Keratinocyte (primary cell): Measurements from ENCODE around the gene HS3ST3A1.

Source experiments
- EZH2 ChIP-seq: IDR thresholded peaks from one replicate; pipeline ENCODE4 v1.6.1; 2012; ENCODE audit warnings: inconsistent platforms, mild to moderate bottlenecking, low read length, moderate library complexity
- TF ChIP-seq, protein P1 (sequence below), 3 experiments: IDR thresholded peaks in 1 of 3; conservative IDR thresholded peaks in 1 of 3; optimal IDR thresholded peaks in 1 of 3; 2 replicates in 2 of 3; 3 replicates in 1 of 3; pipeline versions ENCODE3 to v1.5.1; 2011; ENCODE audit warnings: low read length in 3 of 3, mild to moderate bottlenecking in 3 of 3, moderate library complexity in 2 of 3, control low read depth in 1 of 3, inconsistent platforms in 1 of 3; ENCODE audit not compliant: insufficient read depth in 2 of 3; ENCODE audit errors: extremely low read depth in 1 of 3

GRCh38 chr17:13593021-13593751, 8.5 kb downstream of the HS3ST3A1 start:
- TF ChIP-seq, protein P1, sequence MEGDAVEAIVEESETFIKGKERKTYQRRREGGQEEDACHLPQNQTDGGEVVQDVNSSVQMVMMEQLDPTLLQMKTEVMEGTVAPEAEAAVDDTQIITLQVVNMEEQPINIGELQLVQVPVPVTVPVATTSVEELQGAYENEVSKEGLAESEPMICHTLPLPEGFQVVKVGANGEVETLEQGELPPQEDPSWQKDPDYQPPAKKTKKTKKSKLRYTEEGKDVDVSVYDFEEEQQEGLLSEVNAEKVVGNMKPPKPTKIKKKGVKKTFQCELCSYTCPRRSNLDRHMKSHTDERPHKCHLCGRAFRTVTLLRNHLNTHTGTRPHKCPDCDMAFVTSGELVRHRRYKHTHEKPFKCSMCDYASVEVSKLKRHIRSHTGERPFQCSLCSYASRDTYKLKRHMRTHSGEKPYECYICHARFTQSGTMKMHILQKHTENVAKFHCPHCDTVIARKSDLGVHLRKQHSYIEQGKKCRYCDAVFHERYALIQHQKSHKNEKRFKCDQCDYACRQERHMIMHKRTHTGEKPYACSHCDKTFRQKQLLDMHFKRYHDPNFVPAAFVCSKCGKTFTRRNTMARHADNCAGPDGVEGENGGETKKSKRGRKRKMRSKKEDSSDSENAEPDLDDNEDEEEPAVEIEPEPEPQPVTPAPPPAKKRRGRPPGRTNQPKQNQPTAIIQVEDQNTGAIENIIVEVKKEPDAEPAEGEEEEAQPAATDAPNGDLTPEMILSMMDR (optimal IDR thresholded peaks at IDR 0.05 in 1 of 3, IDR thresholded peaks at IDR 0.05 in 1 of 3, conservative IDR thresholded peaks at IDR 0.05 in 1 of 3; ENCODE audit: extremely low read depth in 1 of 3, insufficient read depth in 2 of 3, low read length in 3 of 3), result no peak
- TF ChIP-seq EZH2, result no peak
